ENCODE measurements around the gene HIP1.

DNA sequence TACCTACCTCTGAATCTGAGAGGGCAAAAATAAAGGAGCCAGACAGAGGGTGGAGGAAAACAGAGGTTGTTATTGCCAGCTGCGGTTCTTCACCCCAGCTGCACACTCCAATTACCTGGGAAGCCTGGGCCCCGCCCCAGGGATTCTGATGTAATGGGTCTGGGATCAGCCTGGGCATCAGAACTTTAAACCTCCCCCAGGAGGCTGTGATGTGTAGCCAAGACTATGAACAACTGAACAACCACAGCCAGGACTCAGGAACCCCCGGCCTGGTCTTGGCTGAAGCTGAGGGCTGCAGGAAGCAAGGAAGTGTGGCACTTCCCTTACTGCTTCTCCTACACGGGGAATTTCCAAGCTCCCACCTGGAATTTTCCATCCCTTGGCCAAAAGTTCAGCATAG is 89.3 kb downstream of the HIP1 start:
- TF ChIP-seq POLR2AphosphoS5 (IDR thresholded peaks at IDR 0.05) (no peak), POLR2A (IDR thresholded peaks at IDR 0.05) (no peak)
- TF ChIP-seq, protein P1, sequence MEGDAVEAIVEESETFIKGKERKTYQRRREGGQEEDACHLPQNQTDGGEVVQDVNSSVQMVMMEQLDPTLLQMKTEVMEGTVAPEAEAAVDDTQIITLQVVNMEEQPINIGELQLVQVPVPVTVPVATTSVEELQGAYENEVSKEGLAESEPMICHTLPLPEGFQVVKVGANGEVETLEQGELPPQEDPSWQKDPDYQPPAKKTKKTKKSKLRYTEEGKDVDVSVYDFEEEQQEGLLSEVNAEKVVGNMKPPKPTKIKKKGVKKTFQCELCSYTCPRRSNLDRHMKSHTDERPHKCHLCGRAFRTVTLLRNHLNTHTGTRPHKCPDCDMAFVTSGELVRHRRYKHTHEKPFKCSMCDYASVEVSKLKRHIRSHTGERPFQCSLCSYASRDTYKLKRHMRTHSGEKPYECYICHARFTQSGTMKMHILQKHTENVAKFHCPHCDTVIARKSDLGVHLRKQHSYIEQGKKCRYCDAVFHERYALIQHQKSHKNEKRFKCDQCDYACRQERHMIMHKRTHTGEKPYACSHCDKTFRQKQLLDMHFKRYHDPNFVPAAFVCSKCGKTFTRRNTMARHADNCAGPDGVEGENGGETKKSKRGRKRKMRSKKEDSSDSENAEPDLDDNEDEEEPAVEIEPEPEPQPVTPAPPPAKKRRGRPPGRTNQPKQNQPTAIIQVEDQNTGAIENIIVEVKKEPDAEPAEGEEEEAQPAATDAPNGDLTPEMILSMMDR (IDR thresholded peaks at IDR 0.05): no peak

Measured in sigmoid colon (tissue), 4 donors.